ENCODE results near the gene EGR2.

EGR2 gene

GRCh38 chr10:62819141-62819920, 3.2 kb upstream of the EGR2 start:
- no peak for DNase-seq (ENCODE audit: low read depth)
- H3K4me3 ChIP-seq (ENCODE audit: low read depth, low read length) = no peak overlapping the region
- no peak for TF ChIP-seq CTCF (IDR thresholded peaks at IDR 0.05; ENCODE audit: control insufficient read depth, extremely low read depth, insufficient read depth)

DNA sequence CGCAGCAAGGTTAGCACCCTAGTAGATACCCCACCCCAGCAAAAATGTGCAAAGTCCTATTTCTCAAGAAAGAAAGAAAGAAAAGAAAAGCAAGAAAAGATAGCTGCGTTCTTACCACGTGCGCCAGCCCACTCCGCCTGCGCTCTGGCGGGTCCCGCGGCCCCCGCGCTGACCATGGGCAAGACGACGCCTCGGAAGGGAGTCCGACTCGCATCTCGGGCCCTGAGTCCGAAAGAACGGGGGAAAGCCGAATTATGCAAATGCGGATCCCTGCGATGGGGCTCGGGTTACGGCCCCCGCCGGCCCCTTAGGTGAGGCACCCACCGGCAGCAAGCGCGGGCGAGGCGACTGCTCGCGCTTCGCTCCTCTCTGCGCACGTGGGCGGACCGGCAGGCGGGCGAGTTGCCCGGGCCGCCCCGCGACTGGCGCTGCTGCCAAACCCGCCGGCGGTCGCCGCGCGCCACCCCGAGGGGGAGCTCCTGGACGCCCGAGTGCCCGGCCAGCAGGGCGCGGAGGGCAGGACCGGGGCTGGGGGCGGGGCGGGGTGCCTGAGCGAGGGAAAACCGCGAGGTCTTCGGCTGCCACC, 2.4 kb upstream of the EGR2 start:
- DNase-seq (ENCODE audit: low read depth) = no peak
- TF ChIP-seq CTCF (IDR thresholded peaks at IDR 0.05; ENCODE audit: control insufficient read depth, extremely low read depth, insufficient read depth) = no peak
- no peak overlapping the region for H3K4me3 ChIP-seq (ENCODE audit: low read depth, low read length)

- no peak for DNase-seq (ENCODE audit: low read depth)
Measured at GRCh38 chr10:62817766-62818425, 1.7 kb upstream of the EGR2 start.

DNA sequence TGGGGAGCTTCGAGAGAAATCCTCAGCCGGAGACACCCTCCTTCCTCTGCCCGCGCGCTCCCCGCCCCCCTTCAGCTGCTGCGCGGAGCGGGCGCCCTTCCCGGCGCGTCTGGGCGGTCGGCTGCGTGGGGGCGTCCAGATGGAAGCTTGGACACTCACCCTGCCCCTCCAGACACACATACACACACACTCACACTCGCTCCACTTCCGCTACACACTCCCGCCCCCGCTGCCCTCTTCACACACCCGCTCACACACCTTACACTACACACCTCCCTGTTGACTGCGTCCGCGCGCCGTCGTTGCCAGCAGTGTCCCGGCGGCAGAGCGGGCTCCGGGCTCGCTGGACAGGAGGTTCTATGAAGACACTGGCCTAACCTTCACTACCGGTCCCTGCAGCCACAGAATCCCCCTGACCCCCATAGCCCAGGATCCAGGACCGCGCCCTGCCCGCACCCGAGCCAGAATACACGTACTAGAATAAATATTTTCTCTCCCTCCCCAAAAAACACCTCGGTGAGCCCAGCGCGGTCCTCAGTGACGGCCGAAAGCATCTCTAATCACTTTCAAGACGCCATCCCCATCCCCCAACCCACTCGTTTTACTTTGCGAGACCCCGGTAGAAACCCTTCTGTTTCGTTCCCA, 1.1 kb upstream of the EGR2 start:
- DNase-seq (ENCODE audit: low read depth) = no peak
- peak overlapping the region; percentile 66 for H3K4me3 ChIP-seq (ENCODE audit: low read depth, low read length)

More at GRCh38 chr10:62817766-62818425, 1.7 kb upstream of the EGR2 start:
- peak; percentile 90 for TF ChIP-seq CTCF (IDR thresholded peaks at IDR 0.05; ENCODE audit: control insufficient read depth, extremely low read depth, insufficient read depth)
- peak overlapping the region; percentile 66 for H3K4me3 ChIP-seq (ENCODE audit: low read depth, low read length)

GRCh38 chr10:62816076-62816330, 163 bp downstream of the EGR2 start:
- DNase-seq (ENCODE audit: low read depth) = no peak
- no peak for TF ChIP-seq CTCF (IDR thresholded peaks at IDR 0.05; ENCODE audit: control insufficient read depth, extremely low read depth, insufficient read depth)
- H3K4me3 ChIP-seq (ENCODE audit: low read depth, low read length) = peak overlapping the region; percentile 66

More for the DNA sequence above, 1.1 kb upstream of the EGR2 start:
- no peak for TF ChIP-seq CTCF (IDR thresholded peaks at IDR 0.05; ENCODE audit: control insufficient read depth, extremely low read depth, insufficient read depth)

DNA sequence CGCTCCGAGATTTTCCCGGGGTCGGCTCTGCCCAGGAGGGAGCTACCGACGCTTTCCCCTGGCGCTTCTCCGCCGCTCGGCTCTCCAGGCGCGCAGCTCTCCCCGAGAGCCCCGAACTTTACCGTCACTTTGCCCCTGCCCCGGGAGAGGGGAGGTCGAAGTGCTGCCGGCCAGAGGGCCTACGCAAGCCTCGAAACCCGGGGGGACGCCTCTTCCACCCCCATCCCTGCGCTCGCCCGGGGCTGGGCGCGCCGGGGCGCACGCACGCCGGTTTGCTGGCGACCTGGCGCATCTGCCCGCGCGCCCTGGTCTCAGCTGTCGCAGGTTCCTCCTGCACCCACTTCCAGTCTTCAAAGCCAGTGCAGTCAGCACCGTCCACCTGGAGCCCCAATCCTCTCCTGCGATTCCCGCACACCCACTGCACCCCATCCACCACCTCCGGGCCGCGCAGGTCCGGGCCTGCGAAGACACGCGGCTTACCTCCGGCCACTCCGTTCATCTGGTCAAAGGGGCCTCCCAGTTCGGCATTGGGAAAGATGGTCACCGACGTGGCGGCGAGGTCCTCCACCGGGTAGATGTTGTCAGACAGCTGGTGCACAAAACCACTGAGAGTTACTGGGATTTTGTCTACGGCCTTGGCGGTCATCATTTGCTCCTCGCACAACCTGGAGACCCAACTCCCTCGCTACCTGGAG, 638 bp downstream of the EGR2 start:
- peak overlapping the region; percentile 66 for H3K4me3 ChIP-seq (ENCODE audit: low read depth, low read length)
- TF ChIP-seq CTCF (IDR thresholded peaks at IDR 0.05; ENCODE audit: control insufficient read depth, extremely low read depth, insufficient read depth) = no peak
- no peak for DNase-seq (ENCODE audit: low read depth)
